Gastrocnemius medialis (tissue), 4 donors: ENCODE results near the gene MAP3K12.

ENCODE experiments used
- POLR2A ChIP-seq, 2 donors: fragments of 450-650 bp; IDR thresholded peaks; one replicate each; pipeline ENCODE4 v1.6.1; 2017; ENCODE audit warnings: antibody characterized with exemption in 2 of 2, mild to moderate bottlenecking in 2 of 2, moderate library complexity in 2 of 2
- TF ChIP-seq, protein P1 (sequence below), 5 experiments: fragments of 450-650 bp in 3 of 5; fragments of 200-600 bp in 2 of 5; sonication (generic) in 2 of 5; IDR thresholded peaks in 4 of 5; conservative IDR thresholded peaks in 1 of 5; 1 replicate in 4 of 5; 2 replicates in 1 of 5; pipeline ENCODE4 v1.5.1; 2016 to 2019; ENCODE audit warnings: antibody characterized with exemption in 5 of 5, mild to moderate bottlenecking in 3 of 5, moderate library complexity in 3 of 5

DNA sequence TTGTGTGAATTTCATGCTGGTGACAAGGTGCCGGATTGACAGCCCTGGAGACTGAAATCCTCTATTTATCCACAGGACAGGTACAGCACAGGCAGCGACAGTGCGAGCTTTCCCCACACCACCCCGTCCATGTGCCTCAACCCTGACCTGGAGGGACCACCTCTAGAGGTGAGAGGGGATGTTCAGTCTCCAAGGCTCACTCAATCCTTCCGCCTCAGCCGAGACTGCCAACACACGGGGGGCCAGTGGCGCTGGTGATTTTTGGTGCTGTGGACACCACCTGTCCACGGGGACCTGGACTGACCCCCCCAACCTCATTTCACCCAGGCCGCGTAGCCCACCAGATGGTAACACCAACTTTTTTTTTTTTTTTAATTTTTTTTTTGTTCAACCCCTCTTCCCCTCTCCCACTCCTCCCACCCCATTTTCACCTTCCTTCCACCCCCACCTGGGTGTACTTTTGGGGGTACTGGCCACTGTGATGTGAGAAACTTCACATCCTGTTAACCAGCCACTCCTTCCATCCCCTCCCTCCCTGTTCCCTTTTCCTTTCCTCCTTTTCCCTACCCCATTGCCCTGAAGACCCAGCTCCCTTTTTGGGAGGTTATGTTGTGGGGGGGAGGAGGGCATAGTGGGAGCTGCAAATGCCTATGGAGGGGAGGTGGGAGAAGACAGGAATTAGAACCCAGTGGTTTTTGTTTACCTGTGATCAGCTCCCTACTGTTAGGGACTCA is 34.4 kb downstream of the MAP3K12 start:
- TF ChIP-seq, protein P1, sequence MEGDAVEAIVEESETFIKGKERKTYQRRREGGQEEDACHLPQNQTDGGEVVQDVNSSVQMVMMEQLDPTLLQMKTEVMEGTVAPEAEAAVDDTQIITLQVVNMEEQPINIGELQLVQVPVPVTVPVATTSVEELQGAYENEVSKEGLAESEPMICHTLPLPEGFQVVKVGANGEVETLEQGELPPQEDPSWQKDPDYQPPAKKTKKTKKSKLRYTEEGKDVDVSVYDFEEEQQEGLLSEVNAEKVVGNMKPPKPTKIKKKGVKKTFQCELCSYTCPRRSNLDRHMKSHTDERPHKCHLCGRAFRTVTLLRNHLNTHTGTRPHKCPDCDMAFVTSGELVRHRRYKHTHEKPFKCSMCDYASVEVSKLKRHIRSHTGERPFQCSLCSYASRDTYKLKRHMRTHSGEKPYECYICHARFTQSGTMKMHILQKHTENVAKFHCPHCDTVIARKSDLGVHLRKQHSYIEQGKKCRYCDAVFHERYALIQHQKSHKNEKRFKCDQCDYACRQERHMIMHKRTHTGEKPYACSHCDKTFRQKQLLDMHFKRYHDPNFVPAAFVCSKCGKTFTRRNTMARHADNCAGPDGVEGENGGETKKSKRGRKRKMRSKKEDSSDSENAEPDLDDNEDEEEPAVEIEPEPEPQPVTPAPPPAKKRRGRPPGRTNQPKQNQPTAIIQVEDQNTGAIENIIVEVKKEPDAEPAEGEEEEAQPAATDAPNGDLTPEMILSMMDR (IDR thresholded peaks at IDR 0.05 in 4 of 5, conservative IDR thresholded peaks at IDR 0.05 in 1 of 5) = no peak
- no peak for TF ChIP-seq POLR2A (IDR thresholded peaks at IDR 0.05)
